ENCODE data around the gene WIPF3. TPM values are rescaled to one million over a fixed set of nuclear protein-coding genes. Genes with fewer than 3 reads are reported as not detected.

Gene WIPF3
- total and polyA plus RNA-seq, 2 donors (not counting 1 experiment from before 2014, with no cell fraction given) = not detected

GRCh38 chr7:29914180-29914579 is 107.9 kb downstream of the WIPF3 start:
- H3K36me3 ChIP-seq (replicated peaks in 1 of 2; ENCODE audit: control extremely low read depth in 1 of 2, control insufficient read depth in 1 of 2, extremely low read depth in 1 of 2, insufficient read depth in 2 of 2, low read length in 1 of 2) = peaks cover 0 to 6% of the 10 kb centered on the region in 2 experiments
- ATAC-seq (ENCODE audit: low read depth) (no peak), DNase-seq (no peak)
- CTCF ChIA-PET = no interaction called here
- H3K4me2 ChIP-seq (replicated peaks; ENCODE audit: low read depth, low read length, poor library complexity, severe bottlenecking) = no peak overlapping the region
- no peak overlapping the region for H3K4me3 ChIP-seq (ENCODE audit: control extremely low read depth in 1 of 5, extremely low read depth in 1 of 5, insufficient read depth in 1 of 5, low read depth in 2 of 5, low read length in 4 of 5)
- Mint-ChIP-seq H3K27me3 (no peaks in the 10 kb centered on the region), H3K9me3 (ENCODE audit: insufficient read depth) (no peaks in the 10 kb centered on the region), H3K4me1 (no peaks in the 10 kb centered on the region), H3K27ac (no peak overlapping the region), H3K4me3 (no peak overlapping the region)
- H3K27ac ChIP-seq (ENCODE audit: low read length in 2 of 2) = no peak overlapping the region
- H2AFZ ChIP-seq (ENCODE audit: insufficient read depth, low read depth, low read length, poor library complexity, severe bottlenecking) = no peak overlapping the region
- POLR2A ChIA-PET = no interaction called here
- no peaks in the 10 kb centered on the region for H3K9me3 ChIP-seq (ENCODE audit: control extremely low read depth in 1 of 3, control insufficient read depth in 2 of 3, insufficient read depth in 1 of 3, low read length in 2 of 3)
- no peaks in the 10 kb centered on the region for H3K27me3 ChIP-seq (replicated peaks in 1 of 4; ENCODE audit: control extremely low read depth in 1 of 4, control insufficient read depth in 3 of 4, insufficient read depth in 4 of 4, low read length in 3 of 4)
- no peak overlapping the region for H3K9ac ChIP-seq (ENCODE audit: low read length)
- H3K4me1 ChIP-seq (ENCODE audit: control insufficient read depth in 2 of 2, insufficient read depth in 2 of 2, low read length in 2 of 2) = no peaks in the 10 kb centered on the region
- no CpG with 5 or more reads among the region's 4 CpGs for WGBS (ENCODE audit: insufficient coverage)
- H4K20me1 ChIP-seq (ENCODE audit: control insufficient read depth, insufficient read depth, low read length, poor library complexity, severe bottlenecking) = no peaks in the 10 kb centered on the region
- TF ChIP-seq, protein P1, sequence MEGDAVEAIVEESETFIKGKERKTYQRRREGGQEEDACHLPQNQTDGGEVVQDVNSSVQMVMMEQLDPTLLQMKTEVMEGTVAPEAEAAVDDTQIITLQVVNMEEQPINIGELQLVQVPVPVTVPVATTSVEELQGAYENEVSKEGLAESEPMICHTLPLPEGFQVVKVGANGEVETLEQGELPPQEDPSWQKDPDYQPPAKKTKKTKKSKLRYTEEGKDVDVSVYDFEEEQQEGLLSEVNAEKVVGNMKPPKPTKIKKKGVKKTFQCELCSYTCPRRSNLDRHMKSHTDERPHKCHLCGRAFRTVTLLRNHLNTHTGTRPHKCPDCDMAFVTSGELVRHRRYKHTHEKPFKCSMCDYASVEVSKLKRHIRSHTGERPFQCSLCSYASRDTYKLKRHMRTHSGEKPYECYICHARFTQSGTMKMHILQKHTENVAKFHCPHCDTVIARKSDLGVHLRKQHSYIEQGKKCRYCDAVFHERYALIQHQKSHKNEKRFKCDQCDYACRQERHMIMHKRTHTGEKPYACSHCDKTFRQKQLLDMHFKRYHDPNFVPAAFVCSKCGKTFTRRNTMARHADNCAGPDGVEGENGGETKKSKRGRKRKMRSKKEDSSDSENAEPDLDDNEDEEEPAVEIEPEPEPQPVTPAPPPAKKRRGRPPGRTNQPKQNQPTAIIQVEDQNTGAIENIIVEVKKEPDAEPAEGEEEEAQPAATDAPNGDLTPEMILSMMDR (IDR thresholded peaks at IDR 0.05) = no peak
- TF ChIP-seq EZH2 (IDR thresholded peaks at IDR 0.05; ENCODE audit: borderline replicate concordance, insufficient read depth, low read depth, low read length, poor library complexity, severe bottlenecking) = no peak
- intact Hi-C loops (cut with micrococcal nuclease) = no loop called here
- no peaks in the 10 kb centered on the region for H3K79me2 ChIP-seq (ENCODE audit: control insufficient read depth, insufficient read depth, low read length)

- ATAC-seq (ENCODE audit: low read depth) = no peak
Measured at GRCh38 chr7:29915481-29916215, 109.3 kb downstream of the WIPF3 start.

More at GRCh38 chr7:29915481-29916215, 109.3 kb downstream of the WIPF3 start:
- Mint-ChIP-seq H3K27me3 (no peaks in the 10 kb centered on the region), H3K27ac (no peak overlapping the region), H3K4me1 (no peaks in the 10 kb centered on the region), H3K4me3 (no peak overlapping the region), H3K9me3 (ENCODE audit: insufficient read depth) (no peaks in the 10 kb centered on the region)
- intact Hi-C loops (cut with micrococcal nuclease) = no loop called here
- TF ChIP-seq EZH2 (IDR thresholded peaks at IDR 0.05; ENCODE audit: borderline replicate concordance, insufficient read depth, low read depth, low read length, poor library complexity, severe bottlenecking) = no peak
- TF ChIP-seq, protein P1 (IDR thresholded peaks at IDR 0.05) = no peak
- Histone ChIP-seq H3K36me3 (replicated peaks in 1 of 2; ENCODE audit: control extremely low read depth in 1 of 2, control insufficient read depth in 1 of 2, extremely low read depth in 1 of 2, insufficient read depth in 2 of 2, low read length in 1 of 2) (peaks cover 0 to 9% of the 10 kb centered on the region in 2 experiments), H2AFZ (ENCODE audit: insufficient read depth, low read depth, low read length, poor library complexity, severe bottlenecking) (no peak overlapping the region), H3K4me1 (ENCODE audit: control insufficient read depth in 2 of 2, insufficient read depth in 2 of 2, low read length in 2 of 2) (no peaks in the 10 kb centered on the region), H3K9ac (ENCODE audit: low read length) (no peak overlapping the region), H3K4me2 (replicated peaks; ENCODE audit: low read depth, low read length, poor library complexity, severe bottlenecking) (no peak overlapping the region), H3K79me2 (ENCODE audit: control insufficient read depth, insufficient read depth, low read length) (no peaks in the 10 kb centered on the region), H3K27ac (ENCODE audit: low read length in 2 of 2) (no peak overlapping the region), H4K20me1 (ENCODE audit: control insufficient read depth, insufficient read depth, low read length, poor library complexity, severe bottlenecking) (no peaks in the 10 kb centered on the region), H3K9me3 (ENCODE audit: control extremely low read depth in 1 of 3, control insufficient read depth in 2 of 3, insufficient read depth in 1 of 3, low read length in 2 of 3) (no peaks in the 10 kb centered on the region), H3K27me3 (replicated peaks in 1 of 4; ENCODE audit: control extremely low read depth in 1 of 4, control insufficient read depth in 3 of 4, insufficient read depth in 4 of 4, low read length in 3 of 4) (no peaks in the 10 kb centered on the region), H3K4me3 (ENCODE audit: control extremely low read depth in 1 of 5, extremely low read depth in 1 of 5, insufficient read depth in 1 of 5, low read depth in 2 of 5, low read length in 4 of 5) (no peak overlapping the region)
- WGBS (ENCODE audit: insufficient coverage) = 43% methylated on average over 2 of the region's 7 CpGs
- CTCF ChIA-PET = no interaction called here
- POLR2A ChIA-PET = no interaction called here
- DNase-seq = no peak
